IPS-NIHi7 (cell line): ENCODE results near the gene PKP2.
"Not testable (repeated sequence)": the region's sequence is repeated elsewhere in the genome, so short reads cannot be mapped to it uniquely, and the experiment has no call there.

Experiments
- DNase-seq: peaks from one replicate; pipeline ENCODE4 v3.0.0; 2012; ENCODE audit warnings: mixed read lengths; ENCODE audit errors: extremely low spot score

The PKP2 gene

GRCh38 chr12:32861658-32862057, 34.9 kb downstream of the PKP2 start:
- not testable (repeated sequence) for DNase-seq

- DNase-seq, result no peak
Observed at GRCh38 chr12:32860192-32860591, 36.4 kb downstream of the PKP2 start.

- no peak for DNase-seq
Observed at GRCh38 chr12:32859389-32859788, 37.2 kb downstream of the PKP2 start.

- no peak for DNase-seq
Observed at GRCh38 chr12:32854716-32855115, 41.9 kb downstream of the PKP2 start.

GRCh38 chr12:32854097-32854496, 42.5 kb downstream of the PKP2 start:
- no peak for DNase-seq

GRCh38 chr12:32847287-32847686, 49.3 kb downstream of the PKP2 start:
- no peak for DNase-seq

- DNase-seq, result no peak
Observed at GRCh38 chr12:32846053-32846452, 50.5 kb downstream of the PKP2 start.

GRCh38 chr12:32843528-32844095, 53.0 kb downstream of the PKP2 start:
- peak; percentile 24 for DNase-seq

- DNase-seq, result no peak
Observed at GRCh38 chr12:32841061-32841460, 55.5 kb downstream of the PKP2 start.

- DNase-seq, result no peak
Observed at GRCh38 chr12:32839828-32840227, 56.7 kb downstream of the PKP2 start.

GRCh38 chr12:32837974-32838373, 58.6 kb downstream of the PKP2 start:
- DNase-seq, result no peak

- no peak for DNase-seq
Observed at GRCh38 chr12:32836710-32837109, 59.9 kb downstream of the PKP2 start.

- no peak for DNase-seq
Observed at GRCh38 chr12:32834122-32834521, 62.5 kb downstream of the PKP2 start.

GRCh38 chr12:32828552-32828951, 68.0 kb downstream of the PKP2 start:
- DNase-seq, result no peak

GRCh38 chr12:32828120-32828519, 68.5 kb downstream of the PKP2 start:
- DNase-seq, result no peak

GRCh38 chr12:32826807-32827412, 69.7 kb downstream of the PKP2 start:
- no peak for DNase-seq

- DNase-seq, result no peak
Observed at GRCh38 chr12:32824596-32824995, 72.0 kb downstream of the PKP2 start.

- DNase-seq, result no peak
Observed at GRCh38 chr12:32822344-32822743, 74.2 kb downstream of the PKP2 start.

- DNase-seq, result no peak
Observed at GRCh38 chr12:32821710-32822109, 74.9 kb downstream of the PKP2 start.

- DNase-seq, result no peak
Observed at GRCh38 chr12:32821293-32821692, 75.3 kb downstream of the PKP2 start.

GRCh38 chr12:32820376-32820931, 76.1 kb downstream of the PKP2 start:
- no peak for DNase-seq

- no peak for DNase-seq
Observed at GRCh38 chr12:32819424-32819823, 77.2 kb downstream of the PKP2 start.

- no peak for DNase-seq
Observed at GRCh38 chr12:32811686-32812392, 84.7 kb downstream of the PKP2 start.
